Measurements from ENCODE around the gene UBR3. TPM values are rescaled to one million over a fixed set of nuclear protein-coding genes. Genes with fewer than 3 reads are reported as not detected.
"Not testable (repeated sequence)": the region's sequence is repeated elsewhere in the genome, so short reads cannot be mapped to it uniquely, and the experiment has no call there.

The UBR3 gene
- total RNA-seq, 1 experiment from 2014 or later = 25.5 TPM

DNA sequence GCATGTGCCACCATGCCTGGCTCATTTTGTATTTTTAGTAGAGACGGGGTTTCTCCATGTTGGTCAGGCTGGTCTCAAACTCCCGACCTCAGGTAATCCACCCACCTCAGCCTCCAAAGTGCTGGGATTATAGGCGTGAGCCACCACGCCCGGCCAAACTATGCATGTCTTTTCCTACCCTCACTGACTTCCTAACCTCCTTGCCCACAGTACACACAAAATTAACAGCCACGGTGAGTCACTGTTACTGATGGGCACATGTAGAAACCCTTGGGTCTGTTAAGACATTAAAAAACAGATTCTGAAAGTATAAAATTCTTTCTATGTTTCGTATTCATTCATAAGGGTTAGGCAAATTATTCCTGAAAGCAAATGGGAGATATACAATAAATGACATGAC lies 7.2 kb upstream of the UBR3 start:
- DNase-seq (ENCODE audit: extremely low read depth, low read depth) = not testable (repeated sequence)

DNA sequence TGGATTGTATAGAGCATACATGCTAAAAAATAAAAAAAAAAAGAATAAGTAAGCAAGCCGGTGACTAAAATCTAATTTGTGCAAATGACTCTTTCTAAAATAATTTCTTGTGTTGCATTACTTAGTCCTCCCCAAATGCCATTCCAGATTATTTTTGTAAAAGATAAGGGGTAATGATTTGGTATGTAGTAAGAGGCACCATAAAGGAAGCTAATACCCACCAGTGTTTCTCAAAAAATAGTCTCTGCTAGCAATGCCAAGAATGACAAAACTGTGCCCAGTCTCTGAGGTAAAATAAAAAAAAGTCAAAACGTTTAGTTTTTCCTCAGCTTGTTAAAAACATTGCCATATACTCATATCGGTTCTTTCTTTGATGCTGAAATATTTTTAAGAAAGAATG lies 5.2 kb upstream of the UBR3 start:
- DNase-seq (ENCODE audit: extremely low read depth, low read depth) = no peak

DNA sequence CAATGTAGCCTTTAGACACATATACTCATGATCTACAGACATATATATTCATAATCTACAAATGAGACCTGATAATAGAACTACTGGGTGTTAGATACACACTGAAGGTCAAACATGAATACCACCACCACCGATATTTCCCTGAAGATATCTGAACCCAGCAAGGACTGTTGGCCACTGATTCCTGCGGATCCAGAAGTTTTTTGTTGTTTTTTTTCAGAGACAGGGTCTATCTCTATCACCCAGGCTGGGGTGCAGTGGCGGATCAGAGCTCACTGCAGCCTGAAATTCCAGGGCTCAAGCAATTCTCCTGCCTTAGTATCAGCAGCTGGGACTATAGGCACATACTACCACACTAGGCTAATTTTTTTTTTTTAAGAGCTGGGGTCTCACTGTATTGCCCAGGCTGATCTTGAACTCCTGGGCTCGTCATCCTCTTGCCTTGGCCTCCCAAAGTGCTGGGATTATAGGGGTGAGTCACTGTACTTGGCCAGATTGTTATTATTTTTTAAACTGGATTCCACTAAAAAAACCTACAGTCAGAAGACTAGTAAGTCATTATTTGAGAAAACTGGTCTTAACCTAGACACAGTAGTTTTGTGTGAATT lies 4.4 kb upstream of the UBR3 start:
- no peak for DNase-seq (ENCODE audit: extremely low read depth, low read depth)

DNA sequence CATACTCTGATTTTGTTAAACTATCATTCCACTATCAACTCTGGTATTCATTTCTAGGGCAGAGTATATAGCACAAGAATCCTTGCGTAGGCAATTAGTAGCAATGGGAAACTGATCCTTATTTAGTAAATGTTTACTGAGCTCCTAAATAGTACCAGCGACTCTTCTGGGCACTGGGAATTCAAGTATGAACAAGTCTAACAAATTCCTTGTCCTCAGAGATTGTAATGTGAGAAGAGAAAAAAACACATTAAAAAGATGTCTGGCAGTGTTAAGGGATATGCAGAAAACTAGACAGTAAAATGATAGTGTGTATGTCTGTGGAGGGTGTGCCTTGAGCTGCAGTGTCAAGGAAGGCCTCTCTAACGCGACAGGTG lies 3.3 kb upstream of the UBR3 start:
- DNase-seq (ENCODE audit: extremely low read depth, low read depth) = no peak

DNA sequence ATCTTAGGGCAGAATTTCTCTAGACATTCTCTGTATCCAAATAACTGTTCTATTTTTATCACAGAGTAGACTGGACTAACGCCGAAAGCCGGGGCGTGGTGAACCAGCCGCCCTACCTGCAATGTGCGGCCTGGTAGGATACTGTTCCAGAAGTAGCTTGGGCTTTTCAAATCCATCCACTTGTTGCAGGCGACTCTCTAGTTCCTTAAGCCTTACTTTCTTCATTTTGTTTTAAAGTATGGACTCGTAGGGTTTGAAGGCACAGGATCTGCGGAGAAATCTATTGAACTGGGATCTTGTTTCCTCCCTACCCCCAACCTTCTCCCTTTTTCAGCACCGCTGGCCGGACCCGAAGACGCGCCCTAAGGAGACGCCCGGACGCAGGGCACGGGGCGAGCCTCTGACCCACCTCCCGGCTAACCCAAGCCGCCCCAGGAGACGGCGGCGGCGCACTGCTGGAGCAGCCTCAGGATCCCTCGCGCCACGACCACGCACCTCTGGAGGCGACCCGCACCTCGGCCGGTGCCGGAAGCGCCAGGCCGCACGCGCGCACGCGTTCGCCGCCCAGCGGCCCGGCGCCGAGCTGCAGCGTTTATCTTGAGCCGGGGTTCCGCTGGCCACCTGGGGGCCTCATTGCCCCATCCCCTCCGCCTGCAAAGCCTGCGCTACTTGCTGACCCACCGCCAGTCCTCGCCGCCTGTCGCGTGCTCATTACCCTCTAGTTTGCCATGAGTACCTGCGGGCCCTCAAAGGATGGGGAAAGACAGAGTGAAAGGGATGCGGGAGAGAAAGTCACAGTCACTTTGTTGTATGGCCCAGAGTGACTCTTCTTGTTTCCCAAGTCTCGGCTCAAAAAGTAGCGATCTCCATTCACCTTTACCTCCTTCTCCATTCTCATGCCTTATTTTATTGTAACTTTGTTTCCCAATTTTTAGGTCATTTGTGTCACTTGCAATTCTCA lies 2.6 kb upstream of the UBR3 start, which contains the start of gene METTL5:
TSS of gene METTL5 (minus strand) at position 533 of the 961 bp plus-strand sequence. CDS start at position 225, 308 bp downstream.
- peak; percentile 80 for DNase-seq (ENCODE audit: extremely low read depth, low read depth)

DNA sequence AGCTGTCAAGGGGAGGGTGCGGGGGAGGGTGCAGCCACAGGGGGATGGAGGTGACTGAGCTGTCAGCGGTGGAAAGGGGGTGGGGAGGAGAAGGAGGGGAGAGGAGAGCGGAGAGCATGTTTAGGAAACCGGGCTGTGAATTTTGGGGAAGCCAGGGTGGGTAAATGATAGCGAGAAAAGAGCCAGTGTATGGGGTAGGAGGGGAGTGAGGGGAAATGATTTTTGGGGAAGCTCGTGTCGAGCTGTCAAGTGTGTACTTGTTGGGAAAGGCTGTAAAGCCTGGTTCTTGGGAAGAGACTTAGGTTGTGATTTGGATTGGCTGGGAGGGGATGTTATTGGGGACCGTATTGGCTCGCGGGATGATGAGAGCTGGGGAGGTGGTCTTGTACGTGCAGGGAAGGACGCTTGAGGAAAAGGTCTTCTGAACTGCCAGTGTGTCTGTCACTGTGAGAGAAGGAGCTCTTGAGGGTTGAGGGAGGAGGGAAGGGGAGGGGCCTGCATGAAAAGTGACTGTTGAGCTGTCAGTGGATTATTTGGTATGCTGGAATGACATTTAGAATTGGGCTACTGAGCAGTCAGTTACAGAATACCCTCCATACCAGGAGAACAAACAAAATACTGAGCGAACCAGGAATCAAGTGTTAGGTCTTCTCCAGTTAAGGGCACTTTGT lies 1.0 kb downstream of the UBR3 start:
- DNase-seq (ENCODE audit: extremely low read depth, low read depth) = peak; percentile 19

DNA sequence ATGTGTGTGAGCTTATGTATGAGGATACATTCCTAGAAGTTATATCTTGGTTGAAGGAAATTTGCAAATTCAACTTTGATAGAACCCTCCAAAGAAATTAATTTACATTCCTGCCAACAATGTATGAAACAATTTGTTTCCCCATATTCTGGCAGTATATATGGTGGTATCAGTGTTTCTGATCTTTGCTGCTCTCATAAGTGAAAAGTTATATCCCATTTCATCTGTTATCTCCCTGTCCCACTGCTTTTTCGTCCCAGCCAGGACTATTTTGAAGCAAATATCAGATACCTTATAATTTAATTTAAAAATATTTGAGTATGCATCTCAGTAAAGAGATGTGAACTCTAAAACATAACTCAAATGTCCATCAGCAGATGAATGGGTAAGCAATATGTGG lies 7.1 kb downstream of the UBR3 start:
- DNase-seq (ENCODE audit: extremely low read depth, low read depth) = no peak

DNA sequence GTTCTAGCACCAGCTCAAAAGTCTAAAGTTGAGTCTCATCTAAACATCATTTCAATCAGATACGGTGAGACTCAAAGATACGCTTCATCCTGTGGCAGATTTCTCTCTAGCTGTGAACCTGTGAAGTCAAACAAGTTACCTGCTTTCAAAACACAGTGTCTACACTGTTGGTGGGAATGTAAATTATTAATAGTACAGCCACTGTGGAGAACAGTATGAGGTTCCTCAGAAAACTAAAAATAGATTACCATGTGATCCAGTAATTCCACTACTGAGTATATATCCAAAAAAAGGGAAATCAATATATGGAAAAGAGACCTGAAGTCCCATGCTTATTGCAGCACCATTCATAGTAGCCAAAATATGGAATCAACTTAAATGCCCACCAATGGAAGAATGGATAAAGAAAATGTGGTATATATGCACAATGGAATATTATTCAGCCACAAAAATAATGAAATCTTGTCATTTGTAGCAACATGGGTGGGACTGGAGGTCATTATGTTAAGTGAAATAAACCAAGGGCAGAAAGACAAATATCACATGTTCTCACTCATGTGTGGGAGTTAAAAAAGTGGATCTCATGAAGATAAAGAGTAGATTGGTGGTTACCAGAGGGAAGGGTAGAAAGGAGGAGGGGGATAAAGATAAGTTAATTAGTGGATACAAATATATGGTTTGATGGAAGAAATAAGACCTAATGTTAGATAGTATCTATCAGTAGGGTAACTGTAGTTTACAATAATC lies 11.7 kb downstream of the UBR3 start:
- no peak for DNase-seq (ENCODE audit: extremely low read depth, low read depth)

DNA sequence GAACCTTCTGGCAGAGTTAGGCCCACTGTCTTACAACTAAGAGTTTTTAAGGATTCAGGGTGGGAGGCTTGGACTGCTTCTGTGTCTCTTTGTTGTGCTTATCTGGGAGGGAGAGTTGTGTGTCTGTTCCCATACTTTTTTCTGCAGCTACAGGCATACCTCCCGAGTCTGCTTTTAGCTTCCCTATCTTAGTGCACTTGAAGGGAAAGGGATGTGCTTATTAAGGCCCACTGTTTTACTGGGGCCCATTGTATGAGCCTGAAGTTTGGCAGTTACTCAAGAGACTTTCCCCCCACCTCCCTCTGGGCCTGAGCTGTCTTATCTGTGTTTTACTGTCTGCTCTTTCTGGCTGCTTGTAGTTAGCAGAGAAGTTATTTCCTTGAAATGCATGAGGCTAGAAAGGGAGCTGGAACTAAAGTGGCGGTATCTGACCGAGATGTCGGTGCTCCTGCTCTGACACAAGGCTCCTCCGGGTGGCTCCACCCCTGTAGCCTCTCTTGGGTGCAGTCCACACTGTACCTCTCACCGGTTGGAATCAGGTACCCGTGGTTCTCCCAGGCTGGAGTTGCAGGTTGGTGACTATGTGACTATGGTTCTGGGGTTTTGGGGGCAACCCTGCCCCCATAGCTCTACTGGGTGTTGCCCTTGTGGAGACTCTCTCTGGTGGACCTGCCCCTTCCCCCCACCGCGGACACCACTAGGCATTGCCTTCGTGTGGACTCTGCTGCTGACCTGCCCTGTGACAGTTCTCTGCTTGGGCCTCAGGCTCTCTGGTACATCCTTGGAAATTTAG lies 12.9 kb downstream of the UBR3 start:
- DNase-seq (ENCODE audit: extremely low read depth, low read depth) = no peak

DNA sequence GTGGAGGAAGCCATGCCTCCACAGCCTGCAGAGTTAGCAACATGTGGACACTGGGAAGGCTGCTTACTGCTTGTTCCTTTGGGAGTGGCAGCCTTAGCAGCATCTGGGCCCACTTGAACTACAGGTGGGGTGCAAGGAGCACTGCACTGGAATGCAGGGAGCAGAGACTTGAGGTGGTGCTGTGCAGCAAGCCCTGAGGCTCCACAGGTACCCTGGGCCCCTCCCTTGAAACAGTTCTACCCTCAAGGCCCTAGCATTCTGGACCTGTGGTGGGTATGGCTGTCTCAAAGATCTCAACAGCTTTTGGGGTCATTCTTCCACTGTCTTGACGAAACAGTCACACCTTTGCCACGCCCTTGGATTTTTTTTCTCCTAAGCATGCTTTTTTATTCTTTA lies 13.5 kb downstream of the UBR3 start:
- DNase-seq (ENCODE audit: extremely low read depth, low read depth) = no peak

DNA sequence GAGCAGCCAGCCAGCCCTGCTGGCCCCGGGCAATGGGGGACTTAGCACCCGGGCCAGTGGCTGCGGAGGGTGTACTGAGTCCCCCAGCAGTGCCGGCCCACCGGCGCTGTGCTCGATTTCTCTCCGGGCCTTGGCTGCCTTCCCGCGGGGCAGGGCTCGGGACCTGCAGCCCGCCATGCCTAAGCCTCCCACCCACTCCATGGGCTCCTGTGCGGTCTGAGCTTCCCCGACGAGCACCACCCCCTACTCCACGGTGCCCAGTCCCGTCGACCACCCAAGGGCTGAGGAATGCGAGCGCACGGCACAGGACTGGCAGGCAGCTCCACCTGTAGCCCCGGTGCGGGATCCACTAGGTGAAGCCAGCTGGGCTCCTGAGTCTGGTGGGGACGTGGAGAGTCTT lies 14.4 kb downstream of the UBR3 start:
- not testable (repeated sequence) for DNase-seq (ENCODE audit: extremely low read depth, low read depth)

DNA sequence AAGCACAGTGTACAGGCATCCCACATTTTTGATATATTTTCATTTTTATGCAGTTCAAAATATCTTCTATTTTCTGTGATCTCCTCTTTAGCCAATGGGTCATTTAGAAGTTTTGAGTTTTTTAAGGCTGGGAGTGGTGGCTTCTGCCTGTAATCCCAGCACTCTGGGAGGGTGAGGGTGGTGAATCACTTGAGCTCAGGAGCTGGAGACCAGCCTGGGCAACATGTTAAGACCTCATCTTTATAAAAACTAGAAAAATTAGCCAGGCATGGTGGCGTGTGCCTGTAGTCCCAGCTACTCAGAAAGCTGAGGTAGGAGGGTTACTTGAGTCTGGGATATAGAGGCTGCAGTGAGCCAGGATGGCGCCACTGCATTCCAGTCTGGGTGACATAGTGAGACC lies 17.8 kb downstream of the UBR3 start:
- DNase-seq (ENCODE audit: extremely low read depth, low read depth) = no peak

DNA sequence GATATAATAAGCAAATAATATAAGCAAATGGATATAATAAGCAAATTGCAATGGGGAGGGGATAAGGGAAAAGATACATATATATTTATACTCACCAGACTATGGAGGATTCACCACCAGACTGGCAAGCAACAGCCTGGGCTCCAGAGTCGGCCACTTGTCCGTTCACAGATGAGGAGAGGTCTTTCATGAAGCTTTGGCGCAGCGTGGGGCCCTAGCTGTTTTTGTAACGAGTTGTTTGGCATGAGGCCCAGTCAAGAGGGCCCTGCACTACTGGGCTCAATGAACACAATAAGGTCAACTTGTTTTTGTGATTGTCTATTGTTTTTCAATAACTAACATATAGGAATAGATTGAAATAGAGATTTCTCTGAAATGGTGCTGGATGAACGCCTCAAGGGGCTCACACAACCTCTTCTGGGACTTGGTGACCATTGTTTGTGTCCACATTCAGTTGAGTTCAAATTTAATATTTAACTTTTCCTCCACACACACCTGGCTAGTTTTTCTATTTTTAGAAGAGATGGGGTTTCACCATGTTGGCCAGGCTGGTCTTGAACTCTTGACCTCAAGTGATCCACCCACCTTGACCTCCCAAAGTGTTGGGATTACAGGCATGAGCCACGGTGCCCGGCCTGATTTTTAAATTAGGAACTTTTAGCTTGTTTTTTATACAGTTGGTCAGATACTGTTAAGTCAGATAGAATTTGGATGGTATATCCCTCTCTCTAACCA lies 21.9 kb downstream of the UBR3 start:
- not testable (repeated sequence) for DNase-seq (ENCODE audit: extremely low read depth, low read depth)

DNA sequence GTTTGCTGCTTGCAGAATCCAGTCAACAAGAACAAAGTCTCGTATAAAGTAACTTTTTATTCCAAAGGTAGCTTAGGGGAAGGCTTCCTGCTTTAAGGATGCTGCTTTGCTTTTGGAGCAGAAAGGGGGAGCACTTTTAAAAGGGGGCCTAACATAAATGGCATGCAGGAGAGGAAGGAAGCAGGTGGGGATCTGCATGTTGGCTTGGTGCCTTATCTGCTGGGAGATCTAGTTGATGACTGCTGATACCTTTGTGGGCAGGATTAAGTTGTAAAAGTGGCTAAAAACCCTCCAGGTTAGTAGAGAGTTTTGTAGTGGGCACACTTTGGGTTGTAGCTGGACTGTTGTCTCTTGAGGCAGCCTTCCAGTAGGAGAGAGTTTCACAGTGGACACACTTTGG lies 22.5 kb downstream of the UBR3 start:
- no peak for DNase-seq (ENCODE audit: extremely low read depth, low read depth)

DNA sequence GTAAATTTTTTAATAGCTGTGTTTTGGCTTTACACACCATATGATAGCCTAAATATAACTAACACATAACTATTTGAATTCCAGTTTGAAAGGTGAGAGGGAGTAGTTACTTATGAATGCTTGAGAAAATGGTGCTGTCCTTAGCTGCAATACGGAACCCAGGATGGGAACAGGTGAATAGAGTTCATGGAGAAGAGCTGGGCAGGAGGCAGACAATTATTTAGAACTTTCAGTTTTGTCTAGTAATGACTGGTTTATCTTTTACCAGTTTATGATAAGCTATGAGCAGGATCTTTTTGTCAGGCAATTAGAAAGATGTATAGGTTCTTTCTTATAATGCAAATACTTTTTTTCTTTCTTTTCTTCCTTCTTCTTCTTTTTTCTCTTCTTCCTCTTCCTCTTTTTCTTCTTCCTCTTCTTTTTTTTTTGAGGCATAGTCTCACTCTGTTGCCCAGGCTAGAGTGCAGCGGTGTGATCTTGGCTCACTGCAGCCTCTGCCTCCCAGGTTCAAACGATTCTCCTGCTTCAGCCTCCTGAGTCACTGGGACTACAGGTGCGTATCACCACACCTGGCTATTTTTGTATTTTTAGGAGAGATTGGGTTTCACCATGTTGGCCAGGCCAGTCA lies 25.9 kb downstream of the UBR3 start:
- DNase-seq (ENCODE audit: extremely low read depth, low read depth) = no peak

DNA sequence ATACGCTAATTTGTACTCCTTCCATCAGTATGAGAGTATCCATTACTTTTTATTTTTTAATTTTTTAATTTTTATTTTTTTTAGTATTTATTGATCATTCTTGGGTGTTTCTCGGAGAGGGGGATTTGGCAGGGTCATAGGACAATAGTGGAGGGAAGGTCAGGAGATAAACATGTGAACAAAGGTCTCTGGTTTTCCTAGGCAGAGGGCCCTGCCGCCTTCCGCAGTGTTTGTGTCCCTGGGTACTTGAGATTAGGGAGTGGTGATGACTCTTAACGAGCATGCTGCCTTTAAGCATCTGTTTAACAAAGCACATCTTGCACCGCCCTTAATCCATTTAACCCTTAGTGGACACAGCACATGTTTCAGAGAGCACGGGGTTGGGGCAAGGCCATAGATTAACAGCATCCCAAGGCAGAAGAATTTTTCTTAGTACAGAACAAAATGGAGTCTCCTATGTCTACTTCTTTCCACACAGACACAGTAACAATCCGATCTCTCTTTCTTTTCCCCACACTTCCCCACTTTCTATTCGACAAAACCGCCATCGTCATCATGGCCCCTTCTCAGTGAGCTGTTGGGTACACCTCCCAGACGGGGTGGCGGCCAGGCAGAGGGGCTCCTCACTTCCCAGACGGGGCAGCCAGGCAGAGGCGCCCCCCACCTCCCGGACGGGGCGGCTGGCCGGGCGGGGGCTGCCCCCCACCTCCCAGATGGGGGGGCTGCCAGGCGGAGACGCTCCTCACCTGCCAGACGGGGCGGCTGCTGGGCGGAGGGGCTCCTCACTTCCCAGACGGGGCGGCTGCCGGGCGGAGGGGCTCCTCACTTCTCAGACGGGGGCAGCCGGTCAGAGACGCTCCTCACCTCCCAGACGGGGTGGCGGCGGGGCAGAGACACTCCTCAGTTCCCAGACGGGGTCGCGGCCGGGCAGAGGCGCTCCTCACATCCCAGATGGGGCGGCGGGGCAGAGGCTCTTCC lies 28.3 kb downstream of the UBR3 start:
- DNase-seq (ENCODE audit: extremely low read depth, low read depth) = not testable (repeated sequence)

DNA sequence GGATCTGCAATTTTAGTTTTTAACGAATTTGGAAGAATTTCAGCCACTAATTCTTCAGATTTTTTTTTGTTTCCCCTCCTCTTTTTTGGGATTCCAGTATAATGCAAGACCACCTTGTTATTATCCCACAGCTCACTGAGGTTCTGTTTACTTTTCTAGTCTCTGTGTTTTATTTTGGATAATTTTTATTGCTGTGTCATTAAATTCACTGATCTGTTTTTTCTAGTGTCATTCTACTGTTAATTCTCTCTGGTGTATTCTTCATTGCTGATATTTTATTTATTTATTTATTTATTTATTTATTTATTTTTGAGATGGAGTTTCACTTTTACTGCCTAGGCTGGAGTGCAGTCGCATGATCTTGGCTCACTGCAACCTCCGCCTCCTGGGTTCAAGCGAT lies 32.2 kb downstream of the UBR3 start:
- DNase-seq (ENCODE audit: extremely low read depth, low read depth) = no peak

DNA sequence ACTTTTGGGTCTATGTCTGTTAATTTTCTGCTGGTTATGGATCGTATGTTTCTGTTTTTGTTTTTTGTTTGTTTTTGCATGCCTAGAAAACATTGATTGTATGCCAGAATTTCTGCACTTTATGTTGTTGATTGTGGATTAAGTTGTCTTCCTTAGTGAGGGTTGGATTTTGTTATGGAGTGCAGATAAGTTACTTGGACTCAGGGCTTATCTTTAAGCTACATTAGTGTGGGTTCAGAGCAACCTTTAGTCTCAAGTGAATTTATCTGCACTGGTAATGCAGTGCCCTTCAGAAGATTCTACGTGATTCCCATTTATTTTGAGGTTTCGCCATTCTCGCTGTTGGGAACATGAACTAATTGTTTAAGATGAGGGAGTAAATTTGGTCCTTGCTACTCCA lies 32.9 kb downstream of the UBR3 start:
- DNase-seq (ENCODE audit: extremely low read depth, low read depth) = no peak
